Effector CD8-positive, alpha-beta T cell (primary cell): ENCODE data around the gene CDH15.

ENCODE experiments used
- DNase-seq: peaks from one replicate; lab custom pipeline; 2025; lab: John Stamatoyannopoulos, UW

The CDH15 gene

DNA sequence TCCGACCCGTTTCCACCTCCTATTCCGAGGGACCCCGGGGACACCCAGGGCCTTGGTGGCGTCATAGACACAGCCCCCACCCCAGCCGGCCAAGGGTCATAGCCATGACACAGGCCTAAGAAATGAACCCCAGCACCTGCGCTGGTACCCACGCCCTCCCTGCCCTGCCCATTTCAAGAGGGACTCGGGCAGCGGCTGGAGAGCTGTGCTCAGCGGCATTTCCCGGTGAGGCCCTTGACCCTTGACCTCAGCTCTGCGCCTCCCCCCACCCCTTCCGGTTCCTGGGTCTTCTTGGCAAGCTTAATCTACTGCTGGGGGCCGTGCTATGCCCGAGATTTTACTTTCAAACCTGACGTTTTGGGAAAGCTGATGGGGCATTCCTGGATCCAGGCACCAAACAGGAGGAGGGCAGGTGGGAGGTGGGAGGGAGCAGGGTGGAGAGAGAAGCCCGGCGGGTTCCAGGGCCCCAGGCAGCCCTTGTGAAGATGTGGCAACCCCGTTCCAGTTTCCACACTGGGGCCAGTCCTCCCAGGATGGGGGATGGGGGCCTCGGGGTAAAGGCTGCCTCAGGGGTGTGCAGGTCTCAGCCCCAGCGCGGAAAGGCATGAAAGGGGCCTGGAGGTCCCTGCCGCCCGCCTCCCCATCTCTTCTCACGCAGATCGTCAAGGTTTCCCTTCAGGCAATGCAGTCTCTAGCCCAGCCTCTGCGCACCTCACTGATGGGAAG is 28.7 kb downstream of the CDH15 start, which contains the start of gene SLC22A31:
Gene SLC22A31, minus strand, starts transcription at position 414 of the 726 bp plus-strand sequence. Its CDS starts 36 bp downstream, at position 378.
- DNase-seq: no peak

DNA sequence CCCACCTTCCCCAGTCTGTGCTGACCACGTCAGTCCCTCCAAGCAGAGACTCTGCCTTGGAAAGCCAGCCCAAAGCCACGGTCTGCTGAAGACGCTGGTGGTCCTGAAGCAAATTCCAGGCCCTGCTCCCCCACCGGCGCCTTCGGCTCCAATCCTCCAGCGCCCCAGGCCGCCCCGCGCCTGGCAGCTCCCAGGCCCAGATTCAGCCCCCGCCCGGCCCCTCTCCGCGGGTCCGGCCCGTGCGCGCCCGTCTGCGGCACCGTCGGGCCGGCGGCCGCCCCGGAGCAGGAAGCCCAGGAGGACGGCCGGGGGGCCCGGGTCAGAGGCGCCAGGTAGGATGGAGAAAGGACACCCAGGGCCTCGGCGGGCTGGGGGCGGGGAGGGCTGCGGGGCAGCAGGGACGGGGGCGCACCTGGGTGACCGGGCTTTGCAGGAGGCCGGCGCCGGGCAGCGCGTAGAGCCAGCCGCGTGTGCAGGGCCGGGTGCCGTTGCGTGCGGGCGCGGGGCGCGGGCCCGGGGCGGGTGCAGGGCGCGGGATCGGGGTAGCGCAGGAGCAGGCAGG is 29.4 kb downstream of the CDH15 start:
- DNase-seq: no peak

DNA sequence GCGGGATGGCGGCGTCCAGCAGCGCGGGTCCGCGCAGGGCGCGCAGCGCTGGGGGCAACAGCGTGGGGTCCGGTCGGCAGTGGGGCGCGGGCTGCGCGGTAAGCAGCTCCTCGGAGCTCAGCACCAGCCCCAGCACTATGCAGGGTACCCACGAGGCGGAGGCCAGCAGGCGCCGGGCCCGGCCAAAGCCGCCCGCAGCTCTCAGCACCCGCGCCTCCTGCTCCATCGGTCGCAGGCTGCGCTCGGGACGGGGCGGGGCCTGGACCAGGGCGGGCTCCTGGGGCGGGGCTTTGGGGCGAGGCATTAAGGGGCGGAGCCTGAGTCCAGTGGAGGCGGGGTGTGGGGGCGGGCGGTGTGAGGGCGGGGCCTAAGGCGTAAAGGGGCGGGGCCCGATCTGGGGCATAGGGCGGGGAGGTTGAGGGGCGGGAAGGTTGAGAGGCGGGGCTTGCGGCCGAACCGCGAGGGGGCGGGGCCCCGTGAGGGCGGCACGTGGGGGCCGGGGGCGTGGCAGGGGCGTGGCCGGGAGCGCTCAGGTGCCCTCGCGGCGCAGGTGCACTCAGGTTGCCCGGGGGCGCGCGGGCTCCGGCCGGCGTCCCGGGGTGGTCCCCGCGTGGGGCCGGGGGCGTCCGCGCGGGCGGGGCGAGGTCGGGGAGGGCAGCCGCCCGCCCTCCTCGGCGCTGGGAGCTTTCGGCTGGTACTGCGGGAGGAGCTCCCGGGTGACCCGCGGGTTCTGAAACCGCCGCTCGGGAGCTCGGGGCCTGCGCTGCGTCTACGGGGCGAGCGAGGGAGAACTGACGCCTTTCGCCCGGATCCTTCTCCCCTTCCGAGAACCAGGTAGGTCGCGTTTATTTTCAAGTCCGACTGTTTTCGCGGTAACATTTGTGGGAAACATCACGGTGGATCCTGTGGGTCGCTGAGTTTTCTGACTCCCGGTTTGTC is 30.2 kb downstream of the CDH15 start:
- peak; percentile 77 for DNase-seq

DNA sequence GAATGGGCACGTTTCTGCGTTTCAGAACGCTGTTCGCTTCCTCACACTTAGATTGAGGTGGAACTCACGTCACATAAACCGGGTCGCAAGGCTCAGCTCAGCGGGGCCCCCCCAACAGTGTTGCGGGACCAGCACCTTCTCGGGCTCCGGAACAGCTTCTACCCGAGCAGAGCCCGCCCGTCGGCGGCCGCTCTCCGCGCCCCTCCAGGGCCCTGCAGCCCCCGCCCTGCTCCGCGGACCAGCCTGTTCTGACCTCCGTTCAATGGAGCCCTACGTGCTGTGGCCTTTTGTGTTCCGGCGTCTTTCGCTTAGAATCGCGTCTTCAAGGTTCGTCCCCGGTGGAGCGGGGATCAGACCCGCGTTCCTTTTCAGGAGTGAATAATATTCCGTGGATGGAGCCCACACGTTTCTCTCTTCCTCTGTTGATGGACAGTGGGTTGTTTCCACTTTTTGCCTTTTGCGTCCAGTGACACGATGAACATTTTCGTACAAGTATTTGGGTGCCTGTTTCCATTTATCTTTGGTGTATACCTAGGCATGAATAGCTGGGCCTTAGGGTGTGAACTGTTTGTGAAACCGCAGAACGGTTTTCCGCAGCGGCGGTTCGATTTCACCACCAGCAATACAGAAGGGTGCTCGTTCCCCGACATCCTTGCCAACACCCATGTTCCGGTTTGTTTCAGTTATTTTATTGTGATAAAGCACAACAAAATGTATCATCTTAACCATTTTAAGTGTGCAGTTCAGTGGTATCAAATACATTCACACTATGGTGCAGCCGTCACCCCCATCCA is 31.1 kb downstream of the CDH15 start:
- DNase-seq: no peak

DNA sequence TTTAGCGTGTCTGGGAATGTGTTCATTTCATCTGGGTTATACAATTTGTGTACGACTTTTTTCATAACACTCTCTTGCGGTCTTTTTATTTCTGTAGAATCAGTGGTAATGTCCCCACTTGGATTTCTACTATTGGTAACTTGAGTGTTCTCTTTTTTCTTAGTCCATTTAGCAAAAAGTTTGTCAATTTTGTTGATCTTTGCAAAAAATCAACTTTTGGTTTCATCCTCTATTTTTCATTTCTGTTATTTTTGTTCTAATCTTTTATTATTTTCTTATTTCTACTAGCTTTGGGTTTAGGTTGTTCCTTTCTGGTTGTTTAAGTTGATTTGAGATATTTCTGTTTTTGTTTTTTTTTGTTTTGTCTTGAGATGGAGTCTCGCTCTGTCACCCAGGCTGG is 36.4 kb downstream of the CDH15 start:
- no peak for DNase-seq

DNA sequence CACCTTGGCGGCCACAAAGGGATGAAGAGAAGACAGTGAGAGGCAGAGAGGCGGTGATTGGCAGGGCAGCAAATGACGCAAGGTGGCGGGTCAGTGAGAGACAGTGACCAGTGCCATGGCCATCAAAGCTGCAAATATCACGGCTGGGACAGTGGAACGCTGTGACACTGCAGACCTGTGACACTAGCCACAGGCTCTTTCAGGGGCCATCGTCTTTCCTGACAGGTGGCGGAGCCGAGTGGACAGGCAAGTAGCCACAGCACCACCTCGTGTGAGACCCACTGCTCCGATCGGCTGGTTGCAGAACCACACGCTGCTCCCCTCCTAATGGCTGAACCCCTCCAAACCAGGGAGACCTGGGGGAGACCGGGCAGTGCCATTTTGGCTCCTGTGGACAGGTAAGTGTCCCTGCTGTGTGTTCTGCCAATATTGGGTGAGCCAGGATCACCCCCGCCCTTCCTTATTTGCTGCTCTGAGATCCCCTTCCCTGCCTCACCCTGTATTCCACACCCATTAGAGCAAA is 38.0 kb downstream of the CDH15 start:
- DNase-seq: no peak

DNA sequence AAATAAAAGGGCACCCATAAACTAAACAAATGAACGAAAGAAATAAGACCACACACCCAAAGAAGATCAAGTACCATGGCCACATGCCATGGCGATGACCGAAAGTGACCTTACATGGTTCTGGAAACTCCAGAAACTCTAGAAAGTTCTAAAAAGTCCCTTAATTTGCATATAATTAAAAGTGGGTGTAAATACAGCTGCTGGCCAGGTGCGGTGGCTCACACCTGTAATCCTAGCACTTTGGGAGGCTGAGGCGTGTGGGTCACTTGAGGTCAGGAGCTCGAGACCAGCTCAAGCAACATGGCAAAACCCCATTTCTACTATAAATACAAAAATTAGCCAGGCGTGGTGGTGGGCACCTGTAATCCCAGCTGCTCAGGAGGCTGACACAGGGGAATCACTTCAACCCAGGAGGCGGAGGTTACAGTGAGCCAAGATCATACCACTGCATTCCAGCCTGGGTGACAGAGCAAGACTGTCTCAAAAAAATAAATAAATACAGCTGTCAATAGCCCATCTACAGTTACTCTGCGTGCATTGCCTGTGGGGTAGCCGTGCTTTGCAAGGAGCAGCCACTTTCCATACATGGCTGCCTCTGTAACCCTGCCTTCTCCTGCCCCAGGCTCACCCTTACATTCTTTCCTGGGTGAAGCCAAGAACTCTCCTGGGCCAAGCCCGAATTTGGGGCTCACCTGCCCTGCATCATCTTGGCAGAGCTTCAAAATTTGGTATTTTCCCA is 38.8 kb downstream of the CDH15 start:
- no peak for DNase-seq

DNA sequence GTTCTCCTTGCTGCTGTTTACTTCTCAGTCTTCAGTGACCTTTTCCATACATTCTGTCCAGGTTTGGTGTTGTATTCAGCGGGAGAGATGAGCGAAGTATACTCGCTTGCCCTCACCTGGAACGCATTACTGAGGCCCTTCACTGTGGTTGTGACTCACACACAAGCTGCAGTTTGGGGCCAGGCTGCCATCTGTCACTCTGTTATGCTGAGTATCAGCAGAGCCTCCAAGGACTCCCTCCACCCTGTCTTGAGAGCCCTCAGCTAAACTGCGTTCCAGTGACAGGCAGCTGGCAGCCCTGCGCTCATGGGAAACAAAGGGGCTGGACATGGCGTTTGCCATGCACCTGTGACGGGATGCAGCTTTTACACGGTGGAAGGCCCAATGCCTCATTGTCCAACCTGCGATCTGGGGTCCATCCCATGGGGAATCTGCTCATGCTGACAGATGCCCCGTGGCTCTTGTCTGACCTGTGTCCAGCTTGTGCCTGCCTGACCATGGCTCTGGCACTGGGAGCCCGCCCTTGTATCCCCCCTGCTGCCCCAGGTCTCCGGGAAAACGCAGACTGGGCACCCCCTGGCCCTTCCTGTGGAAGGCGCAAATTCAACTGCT is 39.5 kb downstream of the CDH15 start:
- no peak for DNase-seq

DNA sequence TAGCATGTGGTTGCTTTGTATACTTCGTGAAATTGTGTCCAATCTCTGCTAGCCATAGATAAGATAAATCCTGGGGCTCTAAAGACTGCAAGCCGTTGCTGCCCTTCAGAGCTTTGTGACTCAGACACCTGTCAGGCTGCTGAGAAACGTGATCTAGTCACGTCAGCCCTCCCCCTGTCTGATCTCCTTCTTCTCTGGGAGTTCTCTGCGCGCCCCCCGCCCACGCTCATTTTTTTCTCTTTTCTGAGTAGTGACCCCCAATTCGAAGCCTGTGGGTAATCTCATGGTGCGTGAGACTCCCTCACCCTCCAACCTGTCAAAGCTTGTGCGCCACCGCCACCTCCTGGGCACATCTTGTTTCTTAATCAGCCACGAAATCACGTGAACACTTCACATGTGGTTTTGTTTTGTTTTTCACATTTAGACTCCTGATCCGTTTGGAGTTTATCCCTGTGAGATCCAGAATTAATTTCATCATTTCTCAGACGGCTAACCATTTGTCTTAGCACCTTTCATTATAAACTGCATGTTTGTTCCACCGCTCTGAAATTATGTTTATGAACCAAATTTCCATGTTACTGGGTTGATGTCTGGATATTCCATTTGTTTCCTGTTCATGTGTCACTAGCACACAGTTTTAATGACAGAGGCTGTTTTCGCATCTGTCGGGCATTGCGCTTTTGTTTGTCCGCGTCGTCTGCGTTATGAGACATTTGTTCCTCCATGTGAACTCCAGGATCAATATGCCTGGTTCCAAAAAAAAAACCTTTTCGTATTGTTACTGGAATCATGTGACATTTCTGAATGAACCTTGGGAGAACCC is 45.0 kb downstream of the CDH15 start:
- peak; percentile 74 for DNase-seq

DNA sequence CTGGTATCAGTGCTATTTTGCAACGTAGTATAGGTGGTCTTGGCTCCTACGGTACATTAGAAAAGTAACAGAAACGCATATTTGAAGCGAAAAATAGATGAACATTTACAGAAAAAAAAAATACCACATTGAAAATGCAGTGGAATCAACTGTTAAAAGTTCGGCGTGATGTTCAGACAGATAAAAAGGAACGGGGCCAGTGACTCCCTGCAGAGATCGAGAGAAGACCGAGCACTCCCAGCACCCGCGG is 45.5 kb downstream of the CDH15 start:
- no peak for DNase-seq

DNA sequence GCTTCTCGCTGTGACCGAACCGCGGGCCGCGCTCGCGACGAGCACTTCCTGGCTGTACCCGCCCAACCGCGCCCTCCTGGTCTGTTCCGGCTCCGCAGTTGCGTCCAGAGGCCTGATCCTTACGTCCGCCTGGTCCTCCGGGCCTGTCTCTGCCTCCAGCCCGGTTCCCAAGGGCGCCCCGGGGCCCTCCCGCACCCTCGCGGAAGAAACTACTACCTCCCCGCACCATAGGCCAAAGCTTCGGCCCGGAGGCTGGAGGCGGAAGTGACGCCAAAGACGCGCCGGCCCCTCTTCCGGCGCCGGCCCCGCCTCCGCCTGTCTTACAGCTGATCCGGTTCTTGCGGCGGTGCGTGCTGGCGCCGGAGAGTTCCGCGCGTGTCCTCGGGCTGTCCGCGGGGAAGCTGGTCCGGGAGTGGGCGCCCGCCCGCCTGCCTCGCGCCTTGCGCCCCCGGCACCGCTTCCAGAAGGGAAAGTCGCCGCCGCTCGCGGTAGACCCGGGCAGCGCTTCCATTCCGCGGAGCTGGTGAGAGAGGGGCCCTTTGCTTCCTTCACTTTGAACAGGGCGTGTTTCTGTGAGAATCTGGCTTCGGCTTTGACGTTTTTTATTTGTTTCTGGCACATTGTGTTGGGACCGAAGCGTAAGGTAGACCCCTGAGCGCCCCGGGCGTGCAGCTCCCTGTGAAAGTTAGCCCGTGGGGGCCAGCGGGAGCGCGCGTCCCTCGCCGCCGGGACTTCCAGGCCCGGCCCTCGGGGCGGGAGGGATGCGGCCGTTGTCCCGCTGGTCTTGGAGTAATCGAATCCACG is 46.0 kb downstream of the CDH15 start, which contains the start of gene ZNF778:
Gene ZNF778, plus strand, starts transcription at position 316 of the 804 bp plus-strand sequence. CDS start 3,425 bp downstream, outside the sequence.
- DNase-seq: peak; percentile 55

DNA sequence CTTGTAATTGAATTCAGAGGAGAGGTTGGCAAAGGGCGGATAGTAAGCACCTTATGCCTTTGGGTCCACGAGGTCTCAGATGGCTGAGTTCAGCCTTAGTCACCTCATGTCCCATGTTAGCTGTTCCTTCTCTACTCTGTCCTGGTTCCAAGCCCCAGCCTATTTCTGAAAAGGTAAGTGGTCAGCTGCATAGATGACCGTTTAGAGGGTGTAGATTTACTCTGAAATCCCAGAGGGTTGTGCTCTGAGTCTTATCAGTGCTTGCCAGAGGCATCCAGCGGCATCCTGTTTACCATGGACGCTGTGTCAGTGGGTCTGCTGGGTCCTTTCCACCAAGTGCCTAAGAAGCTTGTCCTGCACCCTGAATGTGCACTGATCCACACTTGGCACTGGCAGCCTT is 47.8 kb downstream of the CDH15 start:
- no peak for DNase-seq

DNA sequence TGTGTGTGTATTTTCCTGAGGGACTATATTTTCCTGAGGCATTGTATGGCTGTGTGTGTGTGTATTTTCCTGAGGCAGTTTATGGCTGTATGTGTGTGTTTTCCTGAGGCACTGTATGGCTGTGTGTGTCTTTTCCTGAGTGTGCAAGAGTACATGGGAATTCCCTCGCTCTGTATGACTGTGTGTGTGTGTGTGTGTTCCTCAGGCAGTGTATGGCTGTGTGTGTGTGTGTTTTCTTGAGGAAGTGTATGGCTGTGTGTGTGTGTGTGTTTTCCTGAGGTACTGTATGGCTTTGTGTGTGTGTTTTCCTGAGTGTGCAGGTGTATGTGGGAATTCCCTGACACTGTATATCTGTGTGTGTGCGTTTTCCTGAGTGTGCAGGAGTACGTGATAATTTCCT is 50.1 kb downstream of the CDH15 start:
- DNase-seq: no peak

DNA sequence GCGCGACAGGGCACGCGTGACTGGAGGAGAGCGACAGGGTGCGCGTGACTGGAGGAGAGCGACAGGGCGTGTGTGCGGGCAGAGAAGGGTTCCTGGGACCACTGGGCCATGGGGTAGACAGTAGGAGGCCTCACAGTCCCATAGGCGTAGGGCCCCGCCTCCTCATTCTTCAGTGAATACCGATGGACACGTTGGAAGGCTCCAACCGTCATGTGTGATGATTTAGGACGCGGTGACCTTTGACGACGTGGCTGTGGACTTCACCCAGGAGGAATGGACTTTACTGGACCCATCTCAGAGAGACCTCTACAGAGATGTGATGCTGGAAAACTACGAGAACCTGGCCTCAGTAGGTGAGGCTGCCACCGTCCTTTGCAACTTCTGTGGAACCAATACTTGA is 51.4 kb downstream of the CDH15 start:
- DNase-seq: no peak

DNA sequence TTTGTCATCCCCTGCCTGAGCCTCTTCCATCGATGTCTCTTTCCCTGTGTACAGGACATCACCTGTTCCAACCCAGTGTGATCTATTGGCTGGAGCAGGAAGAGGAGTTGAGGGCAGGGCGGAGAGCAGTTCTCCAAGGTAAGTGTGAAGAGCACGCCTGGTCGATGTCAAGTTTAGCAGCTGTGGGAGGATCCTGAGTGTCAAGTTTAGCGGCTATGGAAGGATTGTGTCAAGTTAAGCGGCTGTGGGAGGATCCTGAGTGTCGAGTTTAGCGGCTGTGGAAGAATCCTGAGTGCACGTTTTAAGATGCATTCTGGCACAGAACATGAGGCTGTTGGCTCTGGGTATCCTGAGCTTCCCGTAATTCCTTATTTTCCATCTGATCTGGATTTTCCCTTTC is 53.1 kb downstream of the CDH15 start:
- DNase-seq: no peak

DNA sequence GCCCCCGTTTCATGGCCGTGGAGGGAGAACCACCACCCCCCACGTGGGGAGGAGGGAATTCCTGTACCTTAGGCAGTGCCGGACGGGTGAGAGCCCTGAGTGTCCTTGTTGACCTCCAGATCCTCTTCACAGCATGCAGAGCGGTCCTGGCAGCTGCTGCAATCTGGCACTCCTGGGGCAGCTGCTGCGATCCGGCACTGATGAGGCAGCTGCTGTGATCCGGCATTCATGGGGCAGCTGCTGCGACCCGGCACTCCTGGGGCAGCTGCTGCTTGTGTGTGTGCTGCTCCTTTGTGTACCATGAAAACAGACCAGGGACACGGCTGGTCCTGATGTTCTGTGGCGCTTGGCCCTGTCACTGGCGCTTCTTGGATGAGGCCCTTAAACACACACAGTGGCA is 58.7 kb downstream of the CDH15 start:
- DNase-seq: no peak

DNA sequence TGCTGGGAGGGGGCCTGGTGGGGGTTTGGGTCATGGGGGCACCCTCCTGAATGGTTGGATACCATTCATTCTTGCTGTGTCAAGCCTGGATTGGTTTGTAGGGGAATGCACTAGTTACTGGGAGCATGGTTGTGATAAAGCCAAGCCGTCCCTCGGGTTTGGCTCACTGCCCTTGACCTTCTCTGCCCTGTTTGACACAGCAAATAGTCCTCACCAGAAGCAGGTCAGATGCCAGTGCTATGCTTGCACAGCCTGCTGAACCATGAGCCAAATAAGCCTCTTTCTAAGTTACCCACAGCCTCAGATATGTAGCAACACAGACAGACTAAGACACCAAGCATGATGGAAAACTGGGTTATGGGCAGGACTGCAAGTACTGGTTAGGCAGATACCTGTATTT is 60.6 kb downstream of the CDH15 start:
- DNase-seq: no peak

DNA sequence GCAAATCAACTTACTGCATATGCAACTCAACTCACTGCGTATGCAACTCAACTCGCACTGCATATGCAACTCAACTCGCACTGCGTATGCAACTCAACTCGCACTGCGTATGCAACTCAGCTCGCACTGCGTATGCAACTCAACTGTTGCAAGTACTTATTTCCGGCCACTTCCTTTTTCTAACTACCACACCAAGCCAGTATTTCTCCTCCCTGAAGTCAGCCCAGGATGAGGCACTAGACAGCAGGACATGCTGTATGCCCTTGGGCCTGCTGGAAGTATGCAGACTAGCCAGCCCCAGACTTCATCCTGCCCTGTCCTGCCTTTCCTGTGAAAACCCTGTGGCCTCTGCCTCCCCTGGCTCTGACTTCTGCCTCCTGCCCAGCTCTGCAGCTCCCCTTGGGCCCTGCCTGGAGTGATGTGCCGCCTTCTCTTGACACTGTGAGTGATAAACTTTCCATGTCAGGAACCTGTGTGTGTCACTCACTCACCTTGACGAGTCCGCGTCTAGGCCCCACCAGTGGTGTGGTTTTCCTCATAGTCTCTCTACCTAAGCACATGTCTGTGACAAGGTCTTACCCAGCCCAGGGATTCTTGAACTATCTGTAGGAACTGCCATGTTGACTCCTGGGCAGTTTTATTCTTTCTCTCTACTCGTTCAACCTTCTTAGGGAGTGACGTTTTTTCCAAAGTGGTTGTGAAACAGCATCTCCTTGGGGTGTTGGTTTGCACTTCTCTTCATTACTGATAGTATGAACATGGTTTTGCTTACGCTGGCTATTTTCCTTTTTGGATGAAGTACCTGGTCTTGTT is 62.3 kb downstream of the CDH15 start:
- DNase-seq: no peak
